ENCODE measurements around the gene OR11H6. TPM values are rescaled to one million over a fixed set of nuclear protein-coding genes. Genes with fewer than 3 reads are reported as not detected.

OR11H6 gene
- total and polyA plus RNA-seq, 9 of the 15 experiments (the other 6 are each of a cell fraction or from before 2014, with no cell fraction given), result not detected

GRCh38 chr14:20179880-20180279, 43.6 kb upstream of the OR11H6 start:
- BruUV-seq (replicated peaks), result no TSS peak
- WGBS (ENCODE audit: insufficient coverage, low coverage, missing lambda C conversion rate), result 89% methylated on average over 2 of the region's 2 CpGs
- Histone ChIP-seq H3K9ac (ENCODE audit: insufficient read depth in 1 of 2, low read depth in 2 of 2, low read length in 2 of 2) (no peak overlapping the region), H2AFZ (ENCODE audit: low read depth, low read length) (peak overlapping the region; percentile 81), H3K9me1 (ENCODE audit: control insufficient read depth, insufficient read depth, low read length) (no peaks in the 10 kb centered on the region), H3K27me3 (ENCODE audit: control insufficient read depth in 2 of 2, insufficient read depth in 2 of 2, low read length in 2 of 2) (no peaks in the 10 kb centered on the region), H3K4me3 (no peak overlapping the region), H3K79me2 (ENCODE audit: control insufficient read depth, insufficient read depth, low read length) (no peaks in the 10 kb centered on the region), H3K9me3 (replicated peaks; ENCODE audit: control insufficient read depth, insufficient read depth, low read depth, low read length) (peaks cover 10% of the 10 kb centered on the region), H3K4me1 (replicated peaks in 1 of 2; ENCODE audit: control insufficient read depth in 2 of 2, insufficient read depth in 2 of 2, low read length in 2 of 2) (peaks cover 10 to 44% of the 10 kb centered on the region in 2 experiments), H3K27ac (ENCODE audit: extremely low read depth, low read depth, low read length) (no peak overlapping the region; the same call in 2 of the 3 replicates), H3K4me2 (ENCODE audit: insufficient read depth, low read length) (no peak overlapping the region), H4K20me1 (replicated peaks; ENCODE audit: control insufficient read depth, insufficient read depth, low read length) (no peaks in the 10 kb centered on the region), H3K36me3 (ENCODE audit: control insufficient read depth, insufficient read depth, low read length) (no peaks in the 10 kb centered on the region)
- POLR2A ChIA-PET, result no interaction called here
- intact Hi-C loops (cut with micrococcal nuclease) (no loop called here), in situ Hi-C loops (cut with MboI) (no loop called here)
- TF ChIP-seq BDP1 (IDR thresholded peaks at IDR 0.05; ENCODE audit: insufficient read depth, insufficient read length) (no peak), ZBTB40 (IDR thresholded peaks at IDR 0.05) (no peak), ZBTB40 (CRISPR knock-in tag; IDR thresholded peaks at IDR 0.05) (no peak), GTF3C2 (IDR thresholded peaks at IDR 0.05; ENCODE audit: borderline replicate concordance, extremely low read depth, insufficient read length) (no peak), CAMTA2 (CRISPR knock-in tag; conservative IDR thresholded peaks at IDR 0.05) (no peak), CBX8 (IDR thresholded peaks at IDR 0.05; ENCODE audit: borderline replicate concordance, extremely low read depth, low read depth, low read length, poor library complexity, severe bottlenecking) (no peak), FOS (IDR thresholded peaks at IDR 0.05; ENCODE audit: extremely low read depth, insufficient read length) (no peak), USF1 (CRISPR knock-in tag; IDR thresholded peaks at IDR 0.05) (no peak), MIER1 (IDR thresholded peaks at IDR 0.05; ENCODE audit: low read depth) (no peak), HDGF (IDR thresholded peaks at IDR 0.05) (no peak), NFIX (CRISPR knock-in tag; IDR thresholded peaks at IDR 0.05; ENCODE audit: low read depth) (no peak)
- no peak for DNase-seq (ENCODE audit: extremely low read depth in 1 of 4, low spot score in 3 of 4)
- ATAC-seq, result no peak
- CTCF ChIA-PET (ENCODE audit: low intra/inter-chr PET ratio), result no interaction called here
- FAIRE-seq, result no peak
